IPS-11a (cell line): Measurements from ENCODE around the gene TNFRSF12A.
"Not testable (repeated sequence)": the region's sequence is repeated elsewhere in the genome, so short reads cannot be mapped to it uniquely, and the experiment has no call there.

ENCODE experiments used
- H3K4me3 ChIP-seq: one replicate; pipeline ENCODE4 v1.5.1; 2013; ENCODE audit warnings: low read depth, low read length, control low read depth

Gene TNFRSF12A

DNA sequence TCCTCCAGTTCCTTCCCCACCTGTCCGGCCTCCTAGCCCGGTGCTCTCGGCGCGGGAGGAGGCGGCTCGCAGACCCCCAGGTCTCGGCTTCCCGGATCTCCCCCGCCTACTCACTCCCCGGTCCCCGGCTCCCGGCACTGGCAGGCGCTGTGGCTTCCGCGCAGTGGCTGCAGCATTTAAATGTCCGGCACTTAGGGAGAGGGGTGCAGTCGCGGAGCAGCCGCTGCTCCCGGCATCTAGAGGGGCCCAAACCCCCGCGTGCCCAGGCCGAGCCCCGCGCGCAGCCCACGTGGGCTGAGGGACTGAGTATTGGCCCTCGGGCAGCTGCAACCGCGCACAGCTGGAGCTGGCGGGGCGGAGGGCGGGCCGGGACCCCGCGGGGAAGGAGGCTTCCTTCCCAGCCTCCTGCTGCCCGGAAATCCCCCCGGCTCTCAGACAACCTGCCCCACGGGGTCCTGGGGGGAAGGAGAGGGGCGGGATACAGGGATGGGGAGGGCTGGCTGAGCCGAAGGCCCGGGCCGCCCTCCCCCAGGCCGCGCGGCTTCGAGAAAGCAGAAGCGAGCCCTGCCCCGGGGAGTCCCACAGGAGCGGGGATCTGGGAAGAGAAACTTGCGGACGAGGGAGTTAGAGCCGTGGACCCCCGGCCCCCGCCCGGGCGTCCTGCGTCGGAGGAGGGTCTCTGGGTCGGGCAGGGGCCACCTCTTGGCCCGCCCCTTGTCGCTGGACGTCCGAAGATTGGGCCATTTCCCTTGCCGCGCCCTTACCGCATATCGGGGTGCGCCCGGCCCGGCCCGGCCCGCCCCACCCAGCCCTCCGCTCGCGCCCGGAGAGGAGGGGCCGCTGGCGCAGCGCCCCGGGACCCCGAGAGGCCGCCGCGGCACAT, 25.8 kb downstream of the TNFRSF12A start, which contains the start of gene MMP25:
MMP25 (plus strand) TSS at position 804 of the 883 bp plus-strand sequence. CDS start 357 bp downstream, outside the sequence.
- H3K4me3 ChIP-seq: peak within 1 kb of the TSS; percentile 67

DNA sequence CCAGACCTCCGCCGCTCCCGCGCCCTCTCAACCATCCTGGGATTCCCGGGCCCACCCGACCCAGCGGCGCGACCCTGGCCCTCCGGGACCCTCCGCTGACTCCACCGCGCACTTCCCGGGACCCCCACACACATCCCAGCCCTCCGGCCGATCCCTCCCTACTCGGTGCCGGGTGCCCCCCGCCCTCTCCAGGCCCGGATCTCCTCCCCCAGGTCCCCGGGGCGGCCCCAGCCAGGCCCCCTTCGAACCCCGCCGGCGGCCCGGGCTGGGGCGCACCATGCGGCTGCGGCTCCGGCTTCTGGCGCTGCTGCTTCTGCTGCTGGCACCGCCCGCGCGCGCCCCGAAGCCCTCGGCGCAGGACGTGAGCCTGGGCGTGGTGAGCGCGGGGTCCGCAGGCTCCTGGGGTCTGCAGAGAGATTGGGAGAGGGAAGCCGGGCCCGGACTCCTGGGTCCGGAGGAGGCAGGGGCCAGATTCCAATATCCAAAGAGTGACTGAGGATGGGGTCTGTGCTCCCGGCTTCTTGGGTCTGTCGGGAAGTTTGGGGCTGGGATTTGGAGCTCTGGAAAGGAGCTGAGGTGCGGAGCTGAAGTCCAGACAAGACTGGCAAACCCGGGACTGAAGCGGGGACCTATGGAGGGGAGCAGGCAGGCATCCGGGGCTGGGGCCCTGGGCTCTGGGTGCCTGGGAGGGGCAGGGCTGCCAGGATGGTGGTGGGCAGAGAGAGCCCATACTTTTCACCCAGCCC, 26.6 kb downstream of the TNFRSF12A start:
- peak overlapping the region; percentile 67 for H3K4me3 ChIP-seq

GRCh38 chr16:3047387-3047720, 27.2 kb downstream of the TNFRSF12A start:
- H3K4me3 ChIP-seq: peak overlapping the region; percentile 67

- H3K4me3 ChIP-seq: no peak overlapping the region
Observed at GRCh38 chr16:3049921-3050481, 29.8 kb downstream of the TNFRSF12A start.

DNA sequence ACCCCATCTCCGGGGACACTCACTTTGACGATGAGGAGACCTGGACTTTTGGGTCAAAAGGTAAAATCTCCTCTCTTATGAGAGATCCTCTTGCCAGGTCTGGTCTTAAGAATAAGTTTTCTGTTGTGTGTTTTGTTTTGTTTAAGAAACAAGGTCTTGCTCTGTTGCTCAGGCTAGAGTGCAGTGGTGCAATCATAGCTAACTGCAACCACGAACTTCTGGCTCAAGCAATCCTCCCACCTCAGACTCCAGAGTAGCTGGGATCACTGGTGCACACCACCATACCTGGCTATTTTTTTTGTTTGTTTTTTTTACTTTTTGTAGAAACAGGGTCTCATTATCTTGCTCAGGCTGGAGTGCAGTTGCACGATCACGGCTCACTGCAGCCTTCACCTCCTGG, 30.3 kb downstream of the TNFRSF12A start:
- H3K4me3 ChIP-seq: no peak overlapping the region

GRCh38 chr16:3051009-3051408, 30.8 kb downstream of the TNFRSF12A start:
- H3K4me3 ChIP-seq: no peak overlapping the region

- H3K4me3 ChIP-seq: no peak overlapping the region
Observed at GRCh38 chr16:3051494-3051893, 31.3 kb downstream of the TNFRSF12A start.

DNA sequence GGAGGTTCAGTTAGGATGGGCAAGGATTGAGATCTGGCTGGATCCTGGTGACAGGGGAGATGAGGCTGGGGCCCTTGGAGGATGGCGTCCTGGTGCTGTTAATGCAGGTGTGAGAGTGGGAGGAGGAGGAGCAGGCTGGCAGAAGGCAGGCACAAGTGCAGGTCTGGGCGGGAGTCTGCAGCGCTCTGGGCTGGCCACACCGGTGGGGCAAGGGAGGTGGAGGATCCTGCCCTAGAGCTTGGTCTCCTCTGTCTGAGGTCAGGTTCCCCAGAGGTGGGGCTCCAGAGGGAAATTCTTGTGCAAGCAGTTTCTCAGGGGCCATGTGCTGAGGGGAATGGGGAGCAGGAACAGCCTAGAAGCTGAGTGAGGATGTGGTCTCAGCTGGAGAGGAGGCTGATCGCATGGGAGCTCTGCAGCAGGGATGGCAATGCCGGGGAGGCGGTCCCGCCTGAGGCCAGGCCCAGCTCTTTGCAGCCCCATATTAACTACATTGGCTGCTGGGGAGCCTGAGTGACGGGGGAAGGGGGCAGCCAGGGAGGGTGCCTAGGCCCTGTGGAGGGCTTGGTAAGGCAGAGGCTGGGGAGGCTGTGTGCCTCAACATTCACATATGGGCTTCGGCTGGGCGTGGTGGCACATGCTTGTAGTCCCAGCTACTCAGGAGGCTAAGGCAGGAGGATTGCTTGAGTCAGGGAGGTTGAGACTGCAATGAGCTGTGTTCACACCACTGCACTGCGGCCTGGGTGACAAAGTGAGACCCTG, 32.6 kb downstream of the TNFRSF12A start:
- H3K4me3 ChIP-seq: not testable (repeated sequence)

DNA sequence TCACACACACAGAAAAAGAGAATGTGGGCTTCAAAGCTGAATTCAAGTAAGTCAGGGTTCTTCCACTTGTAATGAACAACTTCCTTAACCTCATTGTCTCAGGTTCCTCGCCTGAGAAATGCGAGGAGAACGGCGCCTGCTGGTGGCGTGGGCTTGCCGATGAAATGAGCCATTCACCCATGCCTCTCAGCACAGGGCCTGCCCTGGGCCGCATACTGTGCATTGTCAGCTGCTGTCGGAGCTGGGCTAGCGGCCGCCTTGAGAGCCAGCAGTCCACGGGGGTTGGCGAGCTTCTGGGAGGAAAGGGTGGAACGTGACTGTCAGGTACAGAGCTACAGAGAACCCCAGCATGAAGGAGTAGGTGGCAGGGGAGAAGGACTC, 33.2 kb downstream of the TNFRSF12A start:
- H3K4me3 ChIP-seq: not testable (repeated sequence)

- H3K4me3 ChIP-seq: no peak overlapping the region
Observed at GRCh38 chr16:3054965-3055733, 35.0 kb downstream of the TNFRSF12A start.

DNA sequence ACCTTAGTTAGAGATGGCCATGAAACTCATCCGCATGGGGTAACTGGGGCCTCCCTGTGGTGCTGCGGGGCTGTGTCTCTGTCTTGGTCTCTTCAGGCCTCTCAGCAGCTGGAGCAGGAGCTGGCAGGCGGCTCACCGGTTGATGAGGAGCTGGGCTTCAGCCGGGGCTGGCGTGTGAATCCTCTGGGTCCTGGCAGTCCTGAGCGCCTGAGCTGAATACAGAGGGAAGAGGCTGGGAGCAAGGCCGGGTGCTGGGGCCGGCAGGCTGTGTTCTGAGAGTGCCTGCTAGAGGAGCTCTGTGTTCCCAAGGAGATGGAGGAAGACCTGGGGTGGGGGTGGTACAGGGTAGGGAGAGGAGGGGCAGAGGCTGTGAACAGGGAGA, 35.6 kb downstream of the TNFRSF12A start:
- not testable (repeated sequence) for H3K4me3 ChIP-seq

DNA sequence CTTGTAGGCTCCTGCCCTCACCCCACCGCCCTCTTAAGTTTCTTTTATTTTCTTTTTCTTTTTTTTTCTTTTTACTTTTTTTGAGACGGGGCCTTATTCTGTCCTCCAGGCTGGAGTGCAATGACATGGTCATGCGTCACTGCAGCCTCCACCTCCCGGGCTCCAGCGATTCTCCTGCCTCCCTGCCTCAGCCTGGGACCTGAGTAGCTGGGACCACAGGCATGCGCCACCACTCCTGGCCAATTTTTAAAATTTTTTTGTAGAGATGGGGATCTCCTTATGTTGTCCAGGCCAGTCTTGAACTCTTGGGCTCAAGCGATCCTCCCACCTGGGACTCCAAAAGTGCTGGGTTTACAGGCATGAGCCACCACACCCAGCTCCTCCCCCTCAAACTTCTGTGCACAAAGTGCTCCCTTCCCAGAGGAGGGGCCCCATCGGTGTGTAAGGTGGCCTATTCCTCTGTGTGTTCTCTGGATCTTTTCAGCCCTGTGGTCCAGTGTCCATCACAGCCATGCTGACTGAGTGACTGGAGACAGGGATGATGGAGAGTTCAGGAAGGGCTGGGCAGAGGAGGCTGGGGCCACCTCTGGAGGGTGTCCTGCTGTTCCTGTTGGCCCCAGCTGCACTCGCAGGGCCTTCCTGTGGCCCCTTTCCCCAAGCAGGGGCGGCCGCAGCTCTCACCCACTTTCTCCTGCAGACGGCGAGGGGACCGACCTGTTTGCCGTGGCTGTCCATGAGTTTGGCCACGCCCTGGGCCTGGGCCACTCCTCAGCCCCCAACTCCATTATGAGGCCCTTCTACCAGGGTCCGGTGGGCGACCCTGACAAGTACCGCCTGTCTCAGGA, 36.4 kb downstream of the TNFRSF12A start:
- H3K4me3 ChIP-seq: no peak overlapping the region

DNA sequence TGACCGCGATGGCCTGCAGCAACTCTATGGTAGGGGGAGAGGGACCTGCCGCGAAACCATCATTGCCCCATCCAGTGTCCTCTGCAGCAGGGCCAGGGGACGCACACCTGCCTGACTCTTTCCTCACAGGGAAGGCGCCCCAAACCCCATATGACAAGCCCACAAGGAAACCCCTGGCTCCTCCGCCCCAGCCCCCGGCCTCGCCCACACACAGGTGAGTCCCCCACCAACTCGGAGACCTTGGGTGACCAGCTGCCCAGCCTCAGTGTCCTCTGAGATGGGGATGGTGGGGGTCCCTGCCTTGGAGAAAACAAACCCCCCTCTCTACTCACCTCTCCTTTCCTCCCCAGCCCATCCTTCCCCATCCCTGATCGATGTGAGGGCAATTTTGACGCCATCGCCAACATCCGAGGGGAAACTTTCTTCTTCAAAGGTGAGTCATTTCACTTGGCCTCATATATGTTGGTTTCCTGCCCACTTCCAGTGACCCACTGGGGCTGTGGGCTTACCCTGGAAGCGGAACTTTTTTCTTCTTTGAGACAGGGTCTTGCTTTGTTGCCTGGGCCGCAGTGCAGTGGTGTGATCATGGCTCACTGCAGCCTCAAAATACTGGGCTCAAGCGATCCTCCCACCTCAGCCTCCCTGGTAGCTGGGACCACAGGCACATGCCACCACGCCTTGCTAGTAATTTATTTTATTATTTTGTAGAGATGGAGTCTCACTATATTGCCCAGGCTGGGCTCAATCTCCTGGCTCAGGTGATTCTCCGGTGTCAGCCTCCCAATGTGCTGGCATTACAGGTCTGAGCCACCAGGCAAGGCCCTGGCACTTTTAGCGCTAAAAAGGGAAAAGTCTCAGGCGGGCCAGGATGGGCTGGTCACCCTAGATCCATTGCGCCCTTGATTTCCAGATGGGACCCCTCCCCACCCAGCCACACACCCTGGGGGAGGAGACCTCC, 37.3 kb downstream of the TNFRSF12A start:
- H3K4me3 ChIP-seq: no peak overlapping the region

DNA sequence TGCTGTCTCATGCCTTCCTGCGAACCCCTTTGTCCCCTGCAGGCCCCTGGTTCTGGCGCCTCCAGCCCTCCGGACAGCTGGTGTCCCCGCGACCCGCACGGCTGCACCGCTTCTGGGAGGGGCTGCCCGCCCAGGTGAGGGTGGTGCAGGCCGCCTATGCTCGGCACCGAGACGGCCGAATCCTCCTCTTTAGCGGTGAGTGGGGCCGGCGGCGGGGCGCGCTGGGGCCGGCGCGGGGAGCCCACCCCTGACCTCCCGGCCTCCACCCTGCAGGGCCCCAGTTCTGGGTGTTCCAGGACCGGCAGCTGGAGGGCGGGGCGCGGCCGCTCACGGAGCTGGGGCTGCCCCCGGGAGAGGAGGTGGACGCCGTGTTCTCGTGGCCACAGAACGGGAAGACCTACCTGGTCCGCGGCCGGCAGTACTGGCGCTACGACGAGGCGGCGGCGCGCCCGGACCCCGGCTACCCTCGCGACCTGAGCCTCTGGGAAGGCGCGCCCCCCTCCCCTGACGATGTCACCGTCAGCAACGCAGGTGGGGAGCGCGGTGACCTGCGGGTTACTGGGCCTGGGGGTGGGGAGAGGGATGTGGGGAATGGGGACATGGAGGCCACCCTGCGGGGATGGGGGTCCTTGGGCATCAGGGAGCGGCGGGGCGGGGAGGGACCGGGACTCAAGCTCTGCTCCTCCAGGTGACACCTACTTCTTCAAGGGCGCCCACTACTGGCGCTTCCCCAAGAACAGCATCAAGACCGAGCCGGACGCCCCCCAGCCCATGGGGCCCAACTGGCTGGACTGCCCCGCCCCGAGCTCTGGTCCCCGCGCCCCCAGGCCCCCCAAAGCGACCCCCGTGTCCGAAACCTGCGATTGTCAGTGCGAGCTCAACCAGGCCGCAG, 38.2 kb downstream of the TNFRSF12A start:
- peak overlapping the region; percentile 62 for H3K4me3 ChIP-seq

GRCh38 chr16:3059041-3059722, 39.0 kb downstream of the TNFRSF12A start:
- H3K4me3 ChIP-seq: peak overlapping the region; percentile 62

DNA sequence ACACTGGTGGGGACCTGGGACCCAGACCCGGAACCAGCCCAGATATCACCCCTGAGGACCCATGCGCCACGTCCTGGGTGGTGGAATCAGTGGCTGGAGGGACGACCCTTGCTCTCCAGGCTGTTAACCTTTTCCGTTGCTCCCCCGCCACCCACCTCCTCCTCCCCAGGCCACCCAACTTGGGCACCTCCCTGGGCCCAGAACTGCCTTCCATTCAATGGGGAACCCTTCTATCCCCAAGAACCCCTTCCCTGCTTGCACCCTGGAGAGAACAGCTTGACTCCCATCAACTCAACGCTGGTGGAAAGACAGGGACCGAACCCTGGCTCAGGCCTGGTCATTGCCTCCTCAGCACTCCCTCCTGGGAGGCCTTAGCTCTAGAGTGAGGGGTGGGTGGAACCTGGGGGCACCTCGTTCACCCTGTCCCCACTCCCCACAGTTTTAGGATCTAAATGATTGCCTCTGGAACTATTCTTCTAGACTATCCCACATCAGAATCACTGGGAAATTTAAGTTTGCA, 39.6 kb downstream of the TNFRSF12A start:
- H3K4me3 ChIP-seq: no peak overlapping the region
